Esophagus squamous epithelium (tissue), 4 donors: Measurements from ENCODE around the gene BCDIN3D.

ENCODE experiments used
- CTCF ChIP-seq, 6 experiments: fragments of 450-650 bp in 4 of 6; fragments of 200-600 bp in 2 of 6; sonication (generic) in 2 of 6; IDR thresholded peaks; one replicate each; pipeline ENCODE4 v1.5.1; 2016 to 2019; ENCODE audit warnings: antibody characterized with exemption in 6 of 6, mild to moderate bottlenecking in 4 of 6, moderate library complexity in 4 of 6
- POLR2A ChIP-seq, 4 donors: fragments of 450-650 bp; IDR thresholded peaks; one replicate each; pipeline ENCODE4 v1.6.1; 2017; ENCODE audit warnings: antibody characterized with exemption in 4 of 4, mild to moderate bottlenecking in 4 of 4, moderate library complexity in 3 of 4

DNA sequence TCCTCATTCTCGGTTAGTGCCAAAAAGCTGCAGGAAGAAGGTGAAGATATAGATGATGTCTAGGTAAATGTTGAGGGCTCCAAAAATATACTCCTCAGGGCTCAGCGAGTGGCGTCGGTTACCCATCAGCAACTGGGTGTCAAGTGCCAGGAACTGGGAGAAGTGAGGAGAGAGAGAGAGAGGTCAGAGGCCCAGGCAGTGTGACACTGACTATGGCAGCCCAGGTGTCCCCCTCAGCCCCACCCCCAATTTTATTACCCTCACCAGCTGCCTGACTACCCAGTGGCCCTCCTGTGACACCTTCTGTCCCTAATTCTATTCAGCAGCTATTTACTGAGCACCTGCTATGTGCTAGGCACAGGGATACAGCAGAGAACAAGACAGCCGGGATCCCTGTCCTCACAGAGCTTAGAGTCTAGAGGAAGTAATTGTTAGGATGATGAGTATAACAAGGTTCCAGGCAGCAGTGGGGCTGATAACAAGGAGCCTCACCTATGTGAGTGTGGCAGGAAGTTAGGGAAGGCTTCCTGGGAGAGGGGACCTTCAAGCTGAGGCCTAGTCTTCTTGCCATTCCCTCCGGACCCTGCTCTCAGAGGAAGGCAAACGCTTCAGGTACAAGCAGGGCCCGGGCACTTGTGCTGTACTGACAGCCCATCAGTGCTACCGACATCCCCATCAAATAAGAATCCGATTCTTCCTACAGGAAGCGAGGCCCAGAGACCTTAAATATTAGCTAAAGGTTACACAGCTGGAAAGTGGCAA, 27.8 kb upstream of the BCDIN3D start:
- TF ChIP-seq CTCF (IDR thresholded peaks at IDR 0.05) (no peak), POLR2A (IDR thresholded peaks at IDR 0.05) (no peak)
